Tibial nerve (tissue), 3 donors: ENCODE data around the gene PRSS53.

ENCODE experiments used
- POLR2A ChIP-seq, 2 donors: fragments of 450-650 bp; IDR thresholded peaks; one replicate each; pipeline ENCODE4 v1.6.1; 2017; ENCODE audit warnings: antibody characterized with exemption in 2 of 2, mild to moderate bottlenecking in 2 of 2, moderate library complexity in 2 of 2
- TF ChIP-seq, protein P1 (sequence below), 5 experiments: fragments of 200-600 bp in 3 of 5; fragments of 450-650 bp in 2 of 5; sonication (generic) in 3 of 5; IDR thresholded peaks; one replicate each; pipeline ENCODE4 v1.5.1; 2016 to 2019; ENCODE audit warnings: antibody characterized with exemption in 5 of 5, mild to moderate bottlenecking in 3 of 5, moderate library complexity in 2 of 5

DNA sequence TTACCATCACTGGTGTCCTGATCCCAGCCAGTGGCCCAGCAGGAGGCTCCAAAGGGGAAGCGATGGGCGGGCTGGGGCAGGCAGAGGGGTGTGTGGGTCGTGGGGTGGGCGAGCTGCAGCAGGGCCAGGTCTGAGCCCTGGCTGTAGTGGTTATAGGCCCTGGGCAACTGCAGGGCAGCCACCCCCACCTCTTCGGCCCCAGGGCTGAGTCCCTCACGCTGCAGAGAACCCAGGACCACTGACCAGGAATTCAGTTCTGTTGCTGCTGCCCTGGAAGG lies 2.2 kb downstream of the PRSS53 start:
- TF ChIP-seq, protein P1, sequence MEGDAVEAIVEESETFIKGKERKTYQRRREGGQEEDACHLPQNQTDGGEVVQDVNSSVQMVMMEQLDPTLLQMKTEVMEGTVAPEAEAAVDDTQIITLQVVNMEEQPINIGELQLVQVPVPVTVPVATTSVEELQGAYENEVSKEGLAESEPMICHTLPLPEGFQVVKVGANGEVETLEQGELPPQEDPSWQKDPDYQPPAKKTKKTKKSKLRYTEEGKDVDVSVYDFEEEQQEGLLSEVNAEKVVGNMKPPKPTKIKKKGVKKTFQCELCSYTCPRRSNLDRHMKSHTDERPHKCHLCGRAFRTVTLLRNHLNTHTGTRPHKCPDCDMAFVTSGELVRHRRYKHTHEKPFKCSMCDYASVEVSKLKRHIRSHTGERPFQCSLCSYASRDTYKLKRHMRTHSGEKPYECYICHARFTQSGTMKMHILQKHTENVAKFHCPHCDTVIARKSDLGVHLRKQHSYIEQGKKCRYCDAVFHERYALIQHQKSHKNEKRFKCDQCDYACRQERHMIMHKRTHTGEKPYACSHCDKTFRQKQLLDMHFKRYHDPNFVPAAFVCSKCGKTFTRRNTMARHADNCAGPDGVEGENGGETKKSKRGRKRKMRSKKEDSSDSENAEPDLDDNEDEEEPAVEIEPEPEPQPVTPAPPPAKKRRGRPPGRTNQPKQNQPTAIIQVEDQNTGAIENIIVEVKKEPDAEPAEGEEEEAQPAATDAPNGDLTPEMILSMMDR (IDR thresholded peaks at IDR 0.05): no peak
- no peak for TF ChIP-seq POLR2A (IDR thresholded peaks at IDR 0.05)
